ENCODE results near the gene ISG15.
"Not testable (repeated sequence)": the region's sequence is repeated elsewhere in the genome, so short reads cannot be mapped to it uniquely, and the experiment has no call there.

The ISG15 gene

DNA sequence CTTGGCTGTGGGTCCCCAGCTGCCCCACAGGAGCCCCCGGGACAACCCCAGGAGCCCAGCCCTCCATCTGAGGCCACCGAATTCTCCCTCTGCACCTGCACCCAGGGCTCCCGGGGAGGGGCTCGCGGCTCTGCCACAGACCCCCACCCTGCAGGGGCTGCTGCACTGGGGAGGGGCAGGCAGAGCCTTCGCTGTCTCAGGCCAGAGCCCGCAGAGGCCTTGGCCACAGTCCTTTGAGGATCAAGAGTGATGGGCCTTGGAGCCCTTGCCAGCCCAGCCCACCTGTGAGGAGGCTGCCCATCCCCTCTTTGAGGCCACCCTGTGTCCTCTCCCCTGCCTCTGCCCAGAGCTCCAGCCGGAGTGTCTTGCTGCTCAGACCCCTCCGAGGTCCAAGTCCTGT, 37.9 kb upstream of the ISG15 start:
- DNase-seq (ENCODE audit: low spot score): no peak

DNA sequence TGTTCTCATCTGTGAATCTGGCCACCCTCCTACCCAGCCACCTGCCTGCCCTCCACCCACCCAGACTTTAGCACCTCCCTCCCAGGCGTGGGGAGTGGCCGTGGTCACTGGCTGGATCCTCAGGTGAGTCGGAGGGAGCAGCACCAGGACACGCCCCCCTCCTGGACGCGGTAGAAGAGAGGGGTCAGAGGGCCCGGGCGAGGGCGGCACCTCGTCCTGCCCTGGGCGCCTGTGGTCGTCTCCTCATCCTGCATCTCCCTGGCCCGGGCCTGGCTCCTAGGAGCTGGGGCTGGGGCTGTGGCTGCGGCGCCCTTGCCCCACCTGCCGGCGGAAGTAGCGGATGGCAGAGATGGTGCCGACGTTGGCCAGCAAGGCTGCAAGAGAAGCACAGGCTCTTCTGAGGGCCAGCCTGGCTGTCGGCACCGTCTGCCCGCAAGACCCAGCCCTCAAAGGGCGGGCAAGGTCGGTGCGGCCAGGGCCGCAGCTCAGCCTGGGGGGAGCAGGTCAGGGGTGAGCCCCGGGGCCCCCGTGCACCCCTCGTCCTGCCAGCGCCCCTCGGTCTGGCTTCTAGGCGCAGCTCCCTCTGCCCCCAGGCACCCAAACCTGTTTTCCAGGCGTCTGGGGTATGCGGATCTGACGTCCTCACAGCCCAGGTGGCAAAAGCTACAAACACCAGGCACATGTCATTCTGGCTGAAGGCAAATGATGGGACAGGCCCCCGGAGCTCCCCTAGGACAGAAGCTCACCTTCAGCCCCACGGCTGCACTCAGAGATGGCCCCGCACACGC, 37.2 kb upstream of the ISG15 start:
- peak; percentile 54 for DNase-seq (ENCODE audit: low spot score)

GRCh38 chr1:976791-977190, 36.5 kb upstream of the ISG15 start:
- DNase-seq (ENCODE audit: low spot score): not testable (repeated sequence)

DNA sequence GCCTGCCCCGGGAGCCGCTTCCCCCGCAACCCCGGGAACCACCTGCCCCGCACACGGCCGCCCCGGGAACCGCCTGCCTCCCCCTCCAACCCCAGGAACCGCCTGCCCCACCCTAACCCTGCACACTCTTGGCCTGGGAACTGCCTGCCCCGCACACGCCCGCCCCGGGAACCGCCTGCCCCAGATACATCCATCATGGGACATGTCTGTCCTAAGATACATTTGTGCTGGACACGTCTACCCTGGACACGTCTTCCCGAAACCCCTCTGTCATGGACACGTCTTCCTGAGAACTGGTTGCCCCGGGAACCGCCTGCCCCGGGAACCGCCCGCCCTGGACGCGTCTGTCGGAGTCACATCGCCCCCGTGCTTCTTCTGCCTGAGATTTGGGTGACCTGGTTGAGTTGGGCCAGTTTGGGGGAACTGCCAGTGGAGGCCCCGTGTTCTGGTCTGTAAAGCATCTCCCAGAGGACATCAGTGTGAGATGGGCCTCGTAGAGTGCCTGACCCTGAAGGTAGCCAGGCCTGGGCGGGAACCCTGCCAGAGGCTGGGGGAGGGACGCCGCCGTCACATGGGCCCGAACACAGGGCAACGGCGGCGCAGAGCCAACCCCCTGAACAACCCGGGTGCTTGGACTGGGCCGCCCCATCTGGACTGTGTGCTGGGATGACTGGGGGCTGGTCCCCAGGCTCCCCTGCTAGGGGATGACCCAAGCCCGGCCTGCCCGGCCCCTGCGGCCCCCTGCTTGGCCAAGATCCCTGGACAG, 35.0 kb upstream of the ISG15 start:
- DNase-seq (ENCODE audit: low spot score): no peak

DNA sequence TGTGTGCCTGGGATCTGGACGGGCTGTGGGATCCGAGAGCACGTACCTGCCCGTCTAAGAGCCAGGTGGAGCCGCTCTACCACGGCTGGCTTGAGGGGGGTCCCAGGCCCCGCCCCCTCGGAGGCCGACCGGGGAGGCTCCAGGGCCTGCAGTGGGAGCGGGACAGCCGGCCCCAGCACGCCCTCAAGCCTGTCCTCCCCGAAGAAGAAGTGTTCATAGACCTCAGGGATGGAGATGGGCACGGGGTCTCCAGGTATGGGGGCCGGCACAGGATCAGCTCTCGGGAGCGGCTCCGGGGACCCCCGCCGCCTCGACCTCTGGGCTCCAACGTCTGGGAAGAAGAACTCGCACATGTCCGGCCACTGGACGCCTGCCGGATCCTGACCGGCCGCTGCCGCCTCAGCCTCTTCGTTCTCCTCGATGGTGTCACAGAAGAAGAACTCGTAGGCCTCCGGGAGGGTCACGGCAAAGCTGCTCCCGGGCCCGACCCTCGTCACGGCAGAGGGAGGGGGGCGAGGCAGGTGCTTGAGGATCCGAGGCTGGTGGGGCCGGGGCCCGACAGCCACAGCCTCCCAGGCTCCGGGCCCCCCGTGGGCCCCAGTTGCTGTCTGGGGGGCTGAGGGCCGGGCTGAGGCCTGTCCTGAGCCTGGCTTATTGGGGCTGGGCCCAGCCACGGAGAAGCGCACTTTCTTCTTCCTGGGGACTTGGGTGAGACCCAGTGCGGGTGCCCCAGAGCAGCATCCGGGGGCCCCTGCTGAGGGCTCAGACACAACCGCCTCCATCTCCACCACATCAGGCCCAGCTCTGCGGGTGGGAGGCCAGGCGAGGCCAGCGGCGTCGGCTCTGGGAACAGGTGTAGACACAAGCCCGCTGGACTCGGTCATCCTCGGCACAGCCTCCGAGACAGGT, 34.2 kb upstream of the ISG15 start:
- no peak for DNase-seq (ENCODE audit: low spot score)

DNA sequence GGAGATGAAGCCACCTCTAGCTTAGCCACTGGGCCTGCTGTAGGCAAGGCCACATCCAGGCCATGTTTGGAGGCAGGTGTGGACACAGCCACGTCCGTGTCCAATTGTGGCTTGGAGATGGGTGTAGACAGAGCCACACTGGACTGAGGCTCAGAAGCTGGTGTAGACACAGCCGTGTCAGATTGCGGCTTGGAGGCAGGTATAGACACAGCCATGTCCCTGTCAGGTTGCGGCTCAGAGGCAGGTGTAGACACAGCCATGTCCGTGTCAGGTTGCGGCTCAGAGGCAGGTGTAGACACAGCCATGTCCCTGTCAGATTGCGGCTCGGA, 33.6 kb upstream of the ISG15 start:
- DNase-seq (ENCODE audit: low spot score): no peak

GRCh38 chr1:980137-980571, 33.1 kb upstream of the ISG15 start:
- DNase-seq (ENCODE audit: low spot score): no peak

DNA sequence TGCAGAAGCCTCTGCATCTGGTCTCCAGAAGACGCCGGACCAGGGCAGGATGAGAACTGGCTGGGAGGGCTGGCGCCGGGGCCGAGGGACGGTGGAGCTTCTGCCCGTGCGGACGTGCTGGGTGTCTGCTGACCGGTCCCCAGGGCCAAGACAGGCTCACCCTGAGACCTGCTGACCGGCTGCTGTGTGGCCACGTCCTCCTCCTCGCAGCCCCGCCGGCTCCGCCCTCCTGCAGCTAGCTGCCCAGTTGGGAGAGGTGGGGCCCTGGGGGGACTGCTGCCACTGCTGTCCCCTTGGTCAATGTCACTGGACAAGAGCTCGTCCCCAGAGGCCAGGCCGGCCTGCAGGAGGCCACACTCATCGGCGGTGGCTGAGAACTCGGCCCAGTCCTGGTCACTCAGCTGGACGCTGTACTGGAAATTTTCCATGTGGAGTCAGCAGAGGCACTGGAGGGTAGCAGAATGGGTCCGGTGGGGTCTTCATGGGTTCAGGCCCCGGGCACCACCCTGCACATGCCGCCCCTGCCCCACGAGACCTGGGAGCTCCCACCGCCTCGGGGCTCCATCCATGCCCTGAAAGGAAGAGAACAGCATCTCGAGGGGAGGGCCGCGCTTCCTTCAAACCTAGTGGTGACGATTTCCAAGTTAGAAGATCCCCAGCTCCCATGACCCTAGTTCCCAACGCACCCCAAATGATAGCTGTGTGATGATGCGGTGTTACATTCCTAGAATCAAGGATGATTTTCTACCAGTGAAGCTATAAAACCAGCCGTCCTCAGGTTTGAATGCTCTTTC, 32.5 kb upstream of the ISG15 start:
- DNase-seq (ENCODE audit: low spot score): no peak

- DNase-seq (ENCODE audit: low spot score): no peak
These were observed 31.8 kb upstream of the ISG15 start for GRCh38 chr1:981491-981954.

GRCh38 chr1:981955-982558, 31.2 kb upstream of the ISG15 start, which contains the start of gene PERM1:
PERM1 (minus strand) TSS chr1:982093; CDS start chr1:981029, 1,064 bp downstream.
- no peak for DNase-seq (ENCODE audit: low spot score)

DNA sequence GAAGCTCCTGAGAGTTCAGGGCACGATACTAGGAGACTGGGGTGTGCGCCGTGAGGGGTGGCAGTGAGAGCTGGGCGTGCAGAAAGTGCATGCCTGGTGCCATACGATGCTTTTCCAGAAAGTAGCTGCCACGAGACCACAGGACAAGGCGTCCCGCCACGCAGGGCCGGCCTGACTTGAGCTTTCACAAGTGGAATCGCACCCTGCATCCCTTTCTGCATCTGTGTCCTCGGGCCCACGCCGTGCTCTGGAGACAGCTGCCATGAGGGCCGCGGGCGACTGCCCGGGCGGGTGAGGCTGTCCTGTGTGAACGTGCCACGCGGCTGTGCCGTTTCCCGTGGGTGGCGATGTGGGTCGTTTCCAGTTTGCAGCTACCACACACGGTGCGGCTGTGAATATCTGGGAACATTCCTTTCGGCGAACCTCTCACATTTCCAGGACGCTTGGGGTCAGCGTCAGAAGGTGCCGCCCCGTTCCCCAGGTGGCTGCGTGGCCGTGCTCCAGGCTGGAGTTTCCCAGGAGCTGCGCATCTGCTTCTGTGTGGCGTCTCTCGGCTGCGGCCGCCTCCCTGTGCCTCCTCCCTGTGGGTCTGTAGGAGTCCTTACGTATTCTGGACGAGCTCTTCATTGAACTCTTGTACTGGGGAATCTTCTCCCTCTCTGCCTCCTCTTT, 30.4 kb upstream of the ISG15 start:
- DNase-seq (ENCODE audit: low spot score): no peak

GRCh38 chr1:983798-984475, 29.4 kb upstream of the ISG15 start:
- peak; percentile 41 for DNase-seq (ENCODE audit: low spot score)

GRCh38 chr1:984476-984814, 28.9 kb upstream of the ISG15 start:
- no peak for DNase-seq (ENCODE audit: low spot score)

GRCh38 chr1:985126-985525, 28.2 kb upstream of the ISG15 start:
- DNase-seq (ENCODE audit: low spot score): no peak

DNA sequence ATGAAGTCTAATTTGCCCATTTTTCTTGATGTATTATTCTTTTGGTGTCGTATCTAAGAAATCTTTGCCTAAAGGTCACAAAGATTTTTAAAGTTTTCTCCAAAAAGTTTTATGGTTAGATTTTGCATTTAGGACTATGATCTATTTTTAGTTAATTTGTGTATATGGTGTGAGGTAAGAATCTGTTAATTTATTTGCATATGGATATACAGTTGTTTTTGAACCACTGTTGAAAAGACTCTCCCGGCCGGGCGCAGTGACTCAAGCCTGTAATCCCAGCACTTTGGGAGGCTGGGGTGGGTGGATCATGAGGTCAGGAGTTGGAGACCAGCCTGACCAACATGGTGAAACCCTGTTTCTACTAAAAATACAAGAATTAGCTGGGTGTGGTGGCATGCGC, 25.2 kb upstream of the ISG15 start:
- DNase-seq (ENCODE audit: low spot score): not testable (repeated sequence)

- DNase-seq (ENCODE audit: low spot score): not testable (repeated sequence)
These were observed 22.0 kb upstream of the ISG15 start for GRCh38 chr1:991275-991674.

DNA sequence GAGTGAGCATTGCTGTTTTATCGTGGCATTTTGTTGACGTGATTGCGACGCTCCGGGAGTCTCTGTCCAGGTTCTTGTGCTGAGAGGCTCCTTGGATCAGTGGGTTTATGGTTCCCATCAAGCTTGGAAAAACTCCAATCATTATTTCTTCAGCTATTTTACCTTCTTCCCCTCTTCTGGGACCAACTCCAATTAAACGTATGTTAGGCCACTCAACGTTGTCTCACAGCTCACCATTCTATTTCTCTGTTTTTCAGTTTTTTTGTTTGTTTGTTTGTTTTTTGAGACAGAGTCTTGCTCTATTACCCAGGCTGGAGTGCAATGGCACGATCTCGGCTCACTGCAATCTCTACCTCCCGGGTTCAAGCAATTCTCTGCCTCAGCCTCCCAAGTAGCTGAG, 21.4 kb upstream of the ISG15 start:
- no peak for DNase-seq (ENCODE audit: low spot score)

GRCh38 chr1:992362-992761, 20.9 kb upstream of the ISG15 start:
- no peak for DNase-seq (ENCODE audit: low spot score)

DNA sequence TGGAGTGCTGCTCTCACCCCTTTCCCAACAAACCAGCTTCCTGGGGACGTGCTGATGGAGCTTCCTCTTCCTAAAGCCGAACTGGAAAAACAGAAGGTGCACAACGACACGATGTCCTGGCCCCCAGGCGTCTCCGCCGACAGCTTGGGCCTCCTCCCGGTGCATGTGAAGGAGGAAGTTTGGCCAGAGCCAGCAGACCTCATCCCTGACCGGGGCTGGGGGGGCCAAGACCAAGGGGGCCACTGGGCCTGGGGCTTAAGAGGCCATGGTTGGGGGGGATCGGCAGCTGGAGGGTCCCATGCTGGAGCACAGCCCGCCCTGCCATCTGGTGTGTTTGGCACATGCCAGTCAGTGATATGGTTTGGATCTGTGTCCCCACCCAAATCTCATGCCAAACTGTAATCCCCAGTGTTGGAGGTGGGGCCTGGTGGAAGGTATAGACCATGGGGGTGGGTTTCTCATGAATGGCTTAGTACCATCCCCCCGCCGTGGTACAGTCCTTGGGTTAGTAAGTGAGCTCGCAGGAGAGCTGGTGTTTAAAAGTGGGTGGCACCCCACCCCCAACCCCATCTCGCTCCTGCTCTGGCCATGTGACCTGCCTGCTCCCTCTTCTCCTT, 19.8 kb upstream of the ISG15 start:
- no peak for DNase-seq (ENCODE audit: low spot score)

DNA sequence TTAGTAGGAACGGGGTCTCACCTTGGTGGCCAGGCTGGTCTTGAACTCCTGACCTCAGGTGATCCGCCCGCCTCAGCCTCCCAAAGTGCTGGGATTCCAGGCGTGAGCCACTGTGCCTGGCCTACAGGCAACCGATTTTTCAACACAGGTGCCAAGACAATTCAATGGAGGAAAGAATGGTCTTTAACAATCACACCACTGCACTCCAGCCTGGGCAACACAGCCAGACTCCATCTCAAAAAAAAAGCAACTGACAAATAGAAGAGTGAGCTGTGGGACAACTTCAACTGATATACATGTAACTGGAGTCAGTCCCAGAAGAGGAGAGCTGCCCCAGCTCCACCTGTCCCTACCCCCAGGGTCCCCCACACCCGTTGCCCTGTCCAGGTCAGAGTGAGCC, 18.8 kb upstream of the ISG15 start:
- not testable (repeated sequence) for DNase-seq (ENCODE audit: low spot score)
